Esophagus (tissue), 2 donors: ENCODE results near the gene IZUMO1. TPM values are rescaled to one million over a fixed set of nuclear protein-coding genes. Genes with fewer than 3 reads are reported as not detected.
"Not testable (repeated sequence)": the region's sequence is repeated elsewhere in the genome, so short reads cannot be mapped to it uniquely, and the experiment has no call there.

Experiments
- H3K27ac ChIP-seq, 2 donors: one replicate each; pipeline ENCODE4 v1.5.1; 2013; ENCODE audit warnings: low read depth in 2 of 2, mild to moderate bottlenecking in 2 of 2, inconsistent platforms in 1 of 2, low read length in 1 of 2, moderate library complexity in 1 of 2
- H3K27me3 ChIP-seq, 2 donors: one replicate each; pipeline ENCODE4 v1.6.1; 2013; ENCODE audit warnings: low read length in 2 of 2, control low read depth in 1 of 2, mild to moderate bottlenecking in 1 of 2; ENCODE audit not compliant: insufficient read depth in 2 of 2, control insufficient read depth in 1 of 2
- H3K36me3 ChIP-seq, 2 donors: one replicate each; pipeline ENCODE4 v1.6.1; 2013; ENCODE audit warnings: low read length in 1 of 2; ENCODE audit not compliant: control insufficient read depth in 2 of 2, insufficient read depth in 2 of 2
- H3K4me1 ChIP-seq, 2 donors: one replicate each; pipeline ENCODE4 v1.6.1; 2013; ENCODE audit warnings: low read length in 1 of 2; ENCODE audit not compliant: control insufficient read depth in 2 of 2, insufficient read depth in 2 of 2
- H3K4me3 ChIP-seq, 2 donors: one replicate each; pipeline ENCODE4 v1.5.1; 2013; ENCODE audit warnings: low read length in 2 of 2, mild to moderate bottlenecking in 2 of 2, low read depth in 1 of 2, moderate library complexity in 1 of 2
- H3K9me3 ChIP-seq, 2 donors: one replicate each; pipeline ENCODE4 v1.6.1; 2013; ENCODE audit warnings: mild to moderate bottlenecking in 2 of 2, low read depth in 1 of 2, low read length in 1 of 2, moderate library complexity in 1 of 2; ENCODE audit not compliant: control insufficient read depth in 2 of 2, insufficient read depth in 1 of 2
- WGBS, 2 donors: extraction: QIAGEN DNeasy Blood & Tissue Kit; methylation state at CpG; one replicate each; pipeline ENCODE4 v1.1.7; 2013; 5-methylcytosine and 5-hydroxymethylcytosine counted together
- polyA plus RNA-seq, 2 donors: library from polyadenylated mRNA; stranded (reverse); fragments of 200-250 nt; gene quantifications; one replicate each; pipeline ENCODE4 v1.2.3, GENCODE V29; 2013
- donor health status: healthy with polysubstance abuse.
- donor health status: Bipolar disorder and iron deficiency.

Gene IZUMO1
- polyA plus RNA-seq, 2 donors: 0.16 to 0.39 TPM

DNA sequence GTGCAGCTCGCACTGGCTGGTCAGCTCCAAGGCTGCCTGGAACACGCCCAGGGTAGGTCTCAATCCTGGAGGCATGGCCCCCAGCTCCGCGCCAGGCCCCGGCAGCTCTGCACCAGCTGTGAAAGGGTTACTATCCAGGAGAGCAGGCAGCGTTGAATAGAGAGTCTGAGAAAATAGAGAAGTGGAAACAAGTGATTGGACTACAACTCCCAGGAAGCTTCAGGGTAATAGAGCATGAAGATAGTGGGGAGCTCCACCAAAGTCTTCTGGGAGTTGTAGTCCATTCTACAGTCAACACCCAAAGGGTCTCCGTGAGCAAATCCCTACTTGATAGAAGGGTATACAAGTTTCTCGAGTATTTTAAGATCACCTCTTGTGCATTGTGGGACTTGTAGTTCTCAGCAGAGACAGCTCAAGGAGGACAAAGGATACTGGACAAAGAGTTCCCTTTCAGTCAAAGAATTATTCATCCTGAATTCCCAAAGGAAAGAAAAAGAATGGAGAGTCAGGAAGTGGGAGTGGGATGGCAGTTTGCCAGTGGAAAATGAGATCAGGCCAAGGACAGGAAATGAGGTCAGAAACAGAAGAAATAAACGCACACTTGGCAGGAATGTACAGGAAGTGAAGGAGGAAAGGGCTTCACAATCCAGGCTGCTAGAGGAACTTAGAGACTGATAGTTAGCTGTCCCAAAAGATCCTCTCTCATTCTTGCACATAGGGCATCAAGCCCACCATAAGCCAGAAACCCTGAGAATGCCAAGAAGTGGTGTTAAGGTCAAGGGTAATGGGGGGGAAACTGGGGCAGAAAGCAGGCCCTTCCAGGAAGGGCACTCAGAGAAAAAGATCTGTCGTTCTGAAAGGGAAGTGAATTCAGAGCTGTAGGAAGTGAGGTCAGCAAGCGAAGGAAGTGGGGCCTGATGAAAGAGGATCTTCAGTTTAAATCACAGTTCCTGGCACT lies 21.6 kb downstream of the IZUMO1 start:
- H3K9me3 ChIP-seq: no peaks in the 10 kb centered on the region
- peak overlapping the region; percentile 11 to 74 for H3K27ac ChIP-seq
- H3K36me3 ChIP-seq: peaks cover 0 to 2% of the 10 kb centered on the region in 2 donors
- 54 to 55% methylated on average over 11 of the region's 11 CpGs for WGBS, 2 donors
- peaks cover 2 to 9% of the 10 kb centered on the region in 2 donors for H3K4me1 ChIP-seq
- no peaks in the 10 kb centered on the region for H3K27me3 ChIP-seq
- H3K4me3 ChIP-seq: no peak overlapping the region

GRCh38 chr19:48722196-48722708 lies 24.5 kb downstream of the IZUMO1 start:
- WGBS, 2 donors: 83% methylated on average over 11 of the region's 11 CpGs
- no peaks in the 10 kb centered on the region for H3K9me3 ChIP-seq
- H3K4me1 ChIP-seq: peaks cover 2 to 7% of the 10 kb centered on the region in 2 donors
- H3K27me3 ChIP-seq: no peaks in the 10 kb centered on the region
- H3K4me3 ChIP-seq: no peak overlapping the region
- peaks cover 0 to 2% of the 10 kb centered on the region in 2 donors for H3K36me3 ChIP-seq
- H3K27ac ChIP-seq: no peak overlapping the region

DNA sequence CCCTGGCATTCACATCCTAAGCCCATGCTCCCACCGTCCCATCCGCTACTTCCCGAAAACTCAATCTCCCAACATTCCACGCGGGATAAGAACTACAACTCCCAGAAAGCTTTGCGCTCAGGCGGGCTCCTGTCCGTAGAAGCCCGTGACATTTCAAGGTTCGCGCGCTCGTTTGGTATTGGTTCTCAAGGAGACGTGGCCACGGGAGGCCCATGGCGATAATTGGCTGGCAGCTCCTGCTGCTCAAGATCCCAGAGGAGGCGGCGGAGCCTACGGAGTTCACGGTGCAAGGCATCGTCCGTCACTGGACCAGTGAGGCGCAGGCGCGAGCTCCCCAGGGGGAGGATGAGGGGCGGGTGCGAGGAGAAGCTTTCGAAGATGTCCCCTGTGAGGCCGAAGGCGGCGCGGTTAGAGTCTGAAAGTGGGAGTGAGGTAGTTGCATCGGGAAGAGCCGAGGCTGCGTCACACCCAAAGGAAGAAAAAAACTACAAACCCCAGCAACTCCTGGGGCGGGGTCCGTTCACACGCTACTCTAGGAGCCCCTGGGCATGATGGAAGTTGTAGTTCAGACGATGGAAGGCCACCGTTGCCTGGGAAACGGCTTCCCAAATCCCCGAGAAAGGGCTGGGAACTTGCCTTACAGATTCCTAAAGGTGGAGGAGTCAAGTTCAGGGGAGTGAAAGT lies 26.0 kb downstream of the IZUMO1 start:
- H3K27ac ChIP-seq: peak overlapping the region; percentile 91 to 93
- H3K27me3 ChIP-seq: no peaks in the 10 kb centered on the region
- peaks cover 0 to 2% of the 10 kb centered on the region in 2 donors for H3K36me3 ChIP-seq
- WGBS, 2 donors: 7 to 15% methylated on average over 42 of the region's 42 CpGs
- H3K4me3 ChIP-seq: peak overlapping the region; percentile 48 to 61
- peaks cover 0 to 13% of the 10 kb centered on the region in 2 donors for H3K4me1 ChIP-seq
- H3K9me3 ChIP-seq: no peaks in the 10 kb centered on the region

DNA sequence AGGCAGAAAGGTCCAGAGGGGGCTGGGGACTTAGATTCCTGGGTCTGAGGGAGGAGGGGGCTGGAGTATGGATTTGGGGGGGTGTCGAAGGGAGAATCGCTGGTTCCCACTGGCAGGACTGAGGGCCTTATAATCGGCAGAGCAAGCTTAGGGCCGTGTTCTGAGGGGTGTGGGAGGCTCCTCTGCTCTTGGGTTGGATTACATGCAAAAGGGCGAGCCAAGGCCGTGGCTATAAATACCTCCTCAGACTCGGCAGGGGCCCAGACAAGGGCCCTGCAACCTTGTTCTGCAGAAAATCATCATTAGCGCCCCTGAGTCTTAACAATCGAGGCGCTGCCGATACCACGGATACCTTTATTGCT lies 26.5 kb downstream of the IZUMO1 start:
- H3K9me3 ChIP-seq: no peaks in the 10 kb centered on the region
- peak overlapping the region; percentile 91 to 93 for H3K27ac ChIP-seq
- H3K27me3 ChIP-seq: no peaks in the 10 kb centered on the region
- H3K36me3 ChIP-seq: peaks cover 0 to 2% of the 10 kb centered on the region in 2 donors
- H3K4me1 ChIP-seq: peaks cover 0 to 18% of the 10 kb centered on the region in 2 donors
- WGBS, 2 donors: 27 to 29% methylated on average over 12 of the region's 12 CpGs
- H3K4me3 ChIP-seq: peak overlapping the region; percentile 48 to 61

DNA sequence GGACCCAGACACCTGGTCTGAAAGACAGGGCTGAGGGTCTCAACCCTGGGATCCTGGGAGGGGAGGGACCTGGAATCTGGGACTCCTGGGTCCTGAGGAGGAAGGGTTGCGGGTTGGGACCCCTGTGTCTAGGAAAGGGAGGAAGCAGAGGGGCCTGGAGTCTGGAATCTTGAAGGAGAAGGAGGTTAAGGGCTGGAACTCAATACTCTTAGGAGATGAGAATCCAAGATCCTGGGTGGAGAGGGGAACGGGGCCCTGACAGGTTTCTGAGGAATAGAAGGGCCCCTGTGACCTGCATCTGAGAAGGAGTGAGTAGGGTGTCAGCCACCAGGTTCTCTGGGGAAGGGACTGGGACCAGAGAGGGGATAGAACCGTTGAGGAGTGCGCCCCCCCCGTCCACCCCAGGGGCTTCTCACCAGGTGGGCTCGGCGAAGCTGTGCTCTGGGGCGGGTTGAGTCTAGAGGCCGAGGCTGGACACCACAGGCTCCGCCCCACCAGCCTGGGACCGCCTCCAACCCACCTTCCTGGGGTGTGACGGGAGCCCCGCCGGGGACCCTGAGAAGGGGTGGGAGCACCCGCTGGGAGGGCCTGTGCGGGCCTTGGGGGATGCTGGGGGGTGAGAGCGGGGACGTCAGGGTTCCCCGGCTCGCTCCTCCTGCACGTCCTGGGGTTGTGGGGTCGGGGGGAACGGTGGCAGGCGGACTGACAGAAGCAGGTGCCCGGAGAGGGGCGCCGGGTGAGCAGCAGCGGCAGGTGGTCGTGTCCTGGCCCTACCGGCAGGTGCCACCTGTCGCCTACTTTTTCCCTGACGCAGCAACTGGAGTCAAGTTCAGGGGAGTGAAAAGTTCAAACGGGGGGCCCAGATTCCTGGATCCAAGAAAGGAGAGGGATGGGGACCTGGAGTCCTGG lies 27.2 kb downstream of the IZUMO1 start, which contains the start of gene MAMSTR:
Gene MAMSTR (minus strand): TSS at position 463 of the 909 bp plus-strand sequence. CDS start 694 bp downstream, outside the sequence.
- peaks cover 6 to 21% of the 10 kb centered on the region in 2 donors for H3K4me1 ChIP-seq
- H3K9me3 ChIP-seq: no peaks in the 10 kb centered on the region
- peaks cover 0 to 2% of the 10 kb centered on the region in 2 donors for H3K36me3 ChIP-seq
- H3K4me3 ChIP-seq: peak within 1 kb of the TSS; percentile 48 to 61
- H3K27ac ChIP-seq: peak within 1 kb of the TSS; percentile 91 to 93
- 70 to 73% methylated on average over 32 to 33 of the region's 33 CpGs for WGBS, 2 donors
- no peaks in the 10 kb centered on the region for H3K27me3 ChIP-seq

DNA sequence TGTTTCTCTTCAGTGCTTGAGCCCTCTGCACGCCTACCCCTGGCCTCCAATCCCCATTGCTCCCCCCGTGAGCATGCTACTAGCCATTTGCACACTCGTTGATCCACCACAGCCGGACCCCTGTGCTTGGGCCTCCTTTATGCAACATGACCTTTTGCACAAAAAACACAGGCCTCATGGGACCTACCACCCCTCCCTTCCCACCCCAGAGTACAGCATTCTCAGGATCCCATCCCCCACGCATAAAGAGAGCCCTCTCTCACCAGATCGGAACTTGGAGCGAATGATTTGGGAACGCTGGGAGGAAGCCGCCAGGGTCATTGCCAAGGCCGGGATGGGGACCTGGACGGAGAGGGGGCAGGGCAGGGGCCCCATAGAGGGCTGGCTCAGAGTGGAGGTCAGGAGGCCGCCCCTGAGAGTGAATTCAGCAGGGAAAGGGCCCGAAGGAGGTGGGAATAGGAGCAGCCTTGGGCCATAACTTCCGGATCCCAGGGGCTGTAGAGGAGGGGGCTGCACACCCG lies 27.9 kb downstream of the IZUMO1 start:
- H3K9me3 ChIP-seq: no peaks in the 10 kb centered on the region
- no peaks in the 10 kb centered on the region for H3K27me3 ChIP-seq
- H3K27ac ChIP-seq: no peak overlapping the region
- H3K4me1 ChIP-seq: peaks cover 6 to 16% of the 10 kb centered on the region in 2 donors
- WGBS, 2 donors: 62 to 69% methylated on average over 15 of the region's 15 CpGs
- H3K36me3 ChIP-seq: peaks cover 0 to 2% of the 10 kb centered on the region in 2 donors
- H3K4me3 ChIP-seq: no peak overlapping the region

DNA sequence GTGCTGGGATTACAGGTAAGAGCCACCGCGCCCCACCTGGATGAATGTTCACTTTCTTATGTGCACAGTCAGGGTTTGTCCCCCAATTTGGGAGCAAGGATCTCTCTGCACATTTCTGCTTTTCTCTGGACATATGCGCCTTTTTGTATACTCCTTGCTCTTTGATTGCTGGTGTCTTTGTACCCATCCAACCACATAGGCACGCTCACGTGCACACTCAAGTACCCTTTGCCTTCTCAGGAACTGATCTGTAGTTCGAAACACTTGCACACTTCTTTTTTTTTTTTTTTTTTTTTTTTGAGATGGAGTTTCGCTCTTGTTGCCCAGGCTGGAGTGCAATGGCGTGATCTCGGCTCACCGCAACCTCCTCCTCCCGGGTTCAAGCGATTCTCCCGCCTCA lies 28.6 kb downstream of the IZUMO1 start:
- H3K36me3 ChIP-seq, H3K27me3 ChIP-seq, H3K9me3 ChIP-seq, H3K27ac ChIP-seq, H3K4me3 ChIP-seq: not testable (repeated sequence)
- 96% methylated on average over 12 to 13 of the region's 13 CpGs for WGBS, 2 donors
- peaks cover 6 to 18% of the 10 kb centered on the region in 2 donors for H3K4me1 ChIP-seq

- no peaks in the 10 kb centered on the region for H3K9me3 ChIP-seq
- peaks cover 0 to 2% of the 10 kb centered on the region in 2 donors for H3K36me3 ChIP-seq
- H3K27ac ChIP-seq: peak overlapping the region; percentile 39 to 79
- WGBS, 2 donors: 20% methylated on average over 15 to 24 of the region's 24 CpGs
- peak overlapping the region in 1 of 2 donors; percentile 11 for H3K4me3 ChIP-seq
- H3K27me3 ChIP-seq: no peaks in the 10 kb centered on the region
- H3K4me1 ChIP-seq: peaks cover 8 to 22% of the 10 kb centered on the region in 2 donors
These were observed 30.0 kb downstream of the IZUMO1 start for GRCh38 chr19:48716562-48717291.
